H7 (cell line): ENCODE measurements around the gene C1orf198. TPM values are rescaled to one million over a fixed set of nuclear protein-coding genes. Genes with fewer than 3 reads are reported as not detected.

Source experiments
- DNase-seq: peaks from one replicate; pipeline ENCODE4 v3.0.0; 2012
- H3K27me3 ChIP-seq: 2 replicates; pipeline ENCODE4 v1.6.0; 2011; ENCODE audit warnings: mild to moderate bottlenecking, low read length; ENCODE audit not compliant: control insufficient read depth, insufficient read depth
- H3K36me3 ChIP-seq: replicated peaks from 2 replicates; pipeline ENCODE4 v1.5.1; 2011; ENCODE audit warnings: low read length; ENCODE audit not compliant: control insufficient read depth, insufficient read depth
- H3K4me3 ChIP-seq: 2 replicates; pipeline ENCODE4 v1.5.1; 2011; ENCODE audit warnings: low read depth, mild to moderate bottlenecking, control low read depth, low read length, moderate library complexity; ENCODE audit not compliant: insufficient read depth
- total RNA-seq: library from RNA; depleted of rRNA; stranded (reverse); fragments of >200 nt; shearing (Covaris generic); gene quantifications from 2 replicates; pipeline ENCODE4 v1.2.3, GENCODE V29; 2014; rRNA removed

The C1orf198 gene, protein sequence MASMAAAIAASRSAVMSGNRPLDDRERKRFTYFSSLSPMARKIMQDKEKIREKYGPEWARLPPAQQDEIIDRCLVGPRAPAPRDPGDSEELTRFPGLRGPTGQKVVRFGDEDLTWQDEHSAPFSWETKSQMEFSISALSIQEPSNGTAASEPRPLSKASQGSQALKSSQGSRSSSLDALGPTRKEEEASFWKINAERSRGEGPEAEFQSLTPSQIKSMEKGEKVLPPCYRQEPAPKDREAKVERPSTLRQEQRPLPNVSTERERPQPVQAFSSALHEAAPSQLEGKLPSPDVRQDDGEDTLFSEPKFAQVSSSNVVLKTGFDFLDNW
- 38.6 and 52.0 TPM in 2 replicates for total RNA-seq

DNA sequence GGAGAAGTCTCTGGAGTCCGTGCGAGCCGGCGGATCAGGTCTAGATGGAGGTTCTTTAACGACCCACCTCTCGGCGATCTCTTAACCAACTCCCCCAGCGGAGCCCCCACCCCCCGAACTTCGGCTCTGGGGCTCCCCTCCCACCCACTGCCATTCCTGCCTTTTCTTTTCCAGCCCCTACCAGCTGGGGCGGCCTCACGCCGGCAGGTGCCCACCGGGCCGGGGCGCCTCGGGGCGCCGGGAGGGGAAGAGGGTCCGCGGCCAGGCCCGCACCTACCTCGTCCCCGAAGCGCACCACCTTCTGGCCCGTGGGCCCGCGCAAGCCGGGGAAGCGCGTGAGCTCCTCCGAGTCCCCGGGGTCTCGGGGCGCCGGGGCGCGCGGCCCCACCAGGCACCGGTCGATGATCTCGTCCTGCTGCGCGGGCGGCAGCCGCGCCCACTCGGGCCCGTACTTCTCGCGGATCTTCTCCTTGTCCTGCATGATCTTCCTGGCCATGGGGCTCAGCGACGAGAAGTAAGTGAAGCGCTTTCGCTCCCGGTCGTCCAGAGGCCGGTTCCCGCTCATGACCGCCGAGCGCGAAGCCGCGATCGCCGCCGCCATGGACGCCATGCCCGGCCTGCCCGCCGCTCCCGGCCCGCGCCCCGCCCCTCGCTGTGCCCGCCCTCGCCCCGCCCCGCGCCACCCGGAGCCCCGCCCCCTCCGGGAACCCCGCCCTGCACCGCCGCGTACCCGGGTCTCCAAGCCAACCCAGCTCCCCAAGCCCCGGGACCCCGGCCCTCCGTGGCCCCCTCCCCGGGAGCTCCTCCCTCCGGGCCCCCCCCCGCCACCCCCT lies at the start of gene C1orf198:
Gene C1orf198, minus strand, starts transcription at position 619 of the 833 bp plus-strand sequence. Its CDS starts 9 bp downstream, at position 610.
- DNase-seq: peak; percentile 99
- Histone ChIP-seq H3K4me3 (peak within 1 kb of the TSS; percentile 98), H3K27me3 (peaks cover 13% of the 10 kb centered on the region), H3K36me3 (no peaks in the 10 kb centered on the region)

DNA sequence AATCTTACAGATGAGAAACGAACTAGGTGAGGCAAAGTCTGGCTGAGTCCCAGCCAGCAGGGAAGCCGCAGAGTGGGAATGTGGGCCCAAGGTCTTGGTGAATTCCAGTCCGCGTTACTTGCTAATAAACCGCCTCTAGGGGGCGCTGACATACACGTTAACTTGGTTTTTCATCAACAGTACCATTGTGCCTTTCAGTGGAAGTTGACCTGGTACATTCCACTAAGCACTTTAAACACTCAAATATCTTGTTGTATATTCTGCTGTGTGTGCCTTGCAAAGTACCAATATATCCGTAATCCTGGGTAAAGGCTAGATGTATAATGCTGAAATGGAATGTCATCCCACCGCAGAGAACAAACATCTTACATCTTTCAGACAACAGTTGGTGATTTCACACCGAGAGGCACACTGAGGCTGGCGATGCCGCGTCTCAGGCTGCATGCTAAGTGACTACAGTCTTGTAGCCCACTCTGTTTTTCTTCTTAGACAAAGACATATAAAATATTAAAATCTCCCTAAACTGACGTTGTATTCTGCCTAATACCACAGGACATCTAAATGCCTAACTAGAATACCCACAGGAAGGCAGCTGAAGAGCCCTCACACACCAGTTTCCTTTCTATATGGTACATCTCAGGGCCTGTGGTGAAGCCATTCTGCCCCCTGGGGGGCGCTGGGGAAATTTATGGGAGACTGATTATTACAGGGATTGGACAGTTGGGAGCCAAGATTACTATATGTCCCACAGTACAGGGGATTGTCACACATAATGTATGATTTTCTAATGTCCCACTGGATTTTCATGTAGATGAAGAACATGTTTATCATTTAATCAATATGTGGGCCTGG lies 49.2 kb upstream of the C1orf198 start:
- peak; percentile 74 for DNase-seq
- Histone ChIP-seq H3K36me3 (no peaks in the 10 kb centered on the region), H3K27me3 (no peaks in the 10 kb centered on the region), H3K4me3 (no peak overlapping the region)

DNA sequence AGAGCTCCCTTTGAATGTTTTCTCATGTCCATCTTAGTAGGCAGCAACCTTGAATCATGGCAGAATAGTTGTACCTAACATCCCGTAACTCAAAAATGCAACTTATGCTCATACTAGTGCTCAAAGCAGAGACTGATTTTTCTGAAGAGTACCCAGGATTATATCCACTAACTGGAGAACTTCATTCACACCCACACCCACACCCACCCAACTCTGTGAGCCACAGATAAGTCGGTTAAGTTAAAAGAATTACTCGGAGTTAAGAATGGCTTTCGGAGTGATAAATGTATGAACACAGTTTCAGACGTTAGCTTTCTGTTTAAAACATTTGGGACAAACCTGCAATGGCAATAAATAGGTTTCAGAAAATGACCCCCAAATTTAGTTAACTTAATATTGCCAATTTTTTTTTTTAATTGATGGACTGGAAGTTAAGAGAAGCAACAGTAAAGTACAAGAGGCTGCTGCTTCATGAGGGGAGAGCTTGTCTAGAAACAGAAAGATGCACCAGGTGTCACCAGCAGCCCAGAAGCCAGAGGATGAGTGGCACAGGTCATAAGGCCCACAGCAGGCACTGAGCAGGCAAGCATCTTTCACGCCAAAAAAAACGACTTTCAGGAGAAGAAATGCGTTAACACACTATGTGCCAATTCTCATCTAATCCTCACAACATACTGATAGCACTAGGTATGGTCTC lies 48.4 kb upstream of the C1orf198 start:
- Histone ChIP-seq H3K27me3 (no peaks in the 10 kb centered on the region), H3K4me3 (no peak overlapping the region), H3K36me3 (no peaks in the 10 kb centered on the region)
- no peak for DNase-seq

DNA sequence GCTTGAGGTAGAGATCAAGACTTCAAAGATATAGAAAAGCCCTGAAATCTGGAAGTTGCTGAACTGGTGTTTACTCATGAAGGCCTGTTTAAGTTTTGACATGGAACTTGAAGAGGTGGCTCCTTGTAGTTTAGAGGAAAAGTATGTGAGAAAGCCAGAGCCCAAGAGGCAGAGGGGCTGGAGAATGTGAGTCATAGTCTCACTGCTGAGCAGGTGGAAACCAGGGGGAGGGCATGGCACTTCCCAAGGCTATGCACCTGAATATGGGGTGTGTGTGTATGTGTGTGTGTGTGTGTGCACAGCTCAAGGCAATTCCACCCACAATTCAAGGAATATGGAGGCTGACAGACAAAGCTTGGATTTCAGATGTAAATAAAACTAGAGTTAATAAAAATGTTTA lies 46.8 kb upstream of the C1orf198 start:
- no peaks in the 10 kb centered on the region for H3K27me3 ChIP-seq
- no peak overlapping the region for H3K4me3 ChIP-seq
- DNase-seq: no peak
- no peaks in the 10 kb centered on the region for H3K36me3 ChIP-seq

DNA sequence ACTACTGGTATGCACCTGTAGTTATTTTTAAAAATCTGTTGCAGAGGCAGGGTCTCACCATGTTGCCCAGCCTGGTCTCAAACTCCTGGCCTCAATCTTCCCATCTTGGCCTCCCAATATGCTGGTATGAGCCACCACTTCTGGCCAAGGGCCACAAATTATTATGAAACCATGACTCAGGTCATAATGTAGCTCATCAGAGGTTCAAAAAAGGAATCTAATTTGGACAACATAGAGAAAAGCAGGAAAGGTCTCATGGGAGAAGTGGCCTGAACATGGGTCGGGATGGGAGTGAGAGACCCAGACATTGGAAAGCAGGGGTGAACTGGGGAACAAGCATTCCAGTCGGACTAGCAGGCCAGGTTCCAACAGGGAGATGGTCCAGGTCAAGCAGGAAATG lies 45.2 kb upstream of the C1orf198 start:
- Histone ChIP-seq H3K4me3 (no peak overlapping the region), H3K27me3 (no peaks in the 10 kb centered on the region), H3K36me3 (no peaks in the 10 kb centered on the region)
- no peak for DNase-seq

DNA sequence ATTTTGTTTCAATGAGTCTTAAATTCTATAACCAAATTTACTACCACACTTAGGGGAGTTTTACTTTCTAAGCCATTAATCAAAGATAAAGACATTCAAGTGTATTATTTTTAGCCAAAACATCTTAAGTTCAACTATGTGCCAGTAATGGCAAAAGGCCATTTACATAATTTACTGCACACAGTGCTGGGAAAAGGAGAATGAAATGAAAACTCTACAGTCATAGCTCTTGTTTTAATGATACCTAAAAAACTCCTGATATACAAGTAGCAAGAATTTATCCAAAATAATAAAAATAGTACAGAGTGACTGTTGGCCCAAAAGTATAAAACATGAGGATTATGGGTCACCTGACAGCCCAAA lies 42.4 kb upstream of the C1orf198 start:
- DNase-seq: no peak
- H3K36me3 ChIP-seq: no peaks in the 10 kb centered on the region
- H3K27me3 ChIP-seq: no peaks in the 10 kb centered on the region
- no peak overlapping the region for H3K4me3 ChIP-seq

DNA sequence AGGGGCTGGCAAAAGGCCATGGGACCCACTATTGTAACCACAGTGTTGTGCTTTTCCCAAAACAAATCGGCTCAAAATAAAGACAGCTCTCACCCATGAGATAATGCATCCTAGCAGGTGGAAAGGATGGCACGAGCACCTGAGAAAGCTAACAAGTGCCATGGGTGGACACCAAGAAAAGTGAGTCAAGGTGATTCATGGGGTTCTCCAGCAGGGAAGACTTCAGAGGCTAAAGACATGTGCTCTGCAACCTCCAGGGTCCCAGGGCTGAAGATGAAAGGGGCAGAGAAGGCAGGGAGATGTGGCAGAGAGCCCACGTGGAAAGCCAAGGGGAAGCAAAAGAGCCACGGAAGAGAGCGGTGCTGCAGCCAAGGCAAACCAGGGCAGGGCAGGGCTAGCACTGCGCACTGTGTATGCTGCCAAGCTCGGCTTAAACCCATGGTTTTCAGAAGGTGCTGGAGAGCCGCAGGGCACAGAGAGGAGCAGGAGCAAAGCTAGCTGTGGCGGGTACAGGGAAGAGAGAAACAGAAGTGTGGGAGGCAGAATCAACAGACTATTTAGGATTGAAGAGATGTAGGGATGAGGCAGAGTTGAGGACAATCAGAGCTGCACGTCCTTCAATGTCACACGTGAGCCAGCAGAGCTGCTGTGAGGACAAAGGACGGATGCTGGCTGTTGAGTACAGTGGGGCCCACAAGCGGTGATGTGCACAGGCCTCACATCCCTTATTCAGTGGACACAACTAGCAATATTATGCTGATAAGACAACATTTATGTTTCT lies 41.8 kb upstream of the C1orf198 start:
- Histone ChIP-seq H3K27me3 (no peaks in the 10 kb centered on the region), H3K36me3 (no peaks in the 10 kb centered on the region), H3K4me3 (no peak overlapping the region)
- no peak for DNase-seq

DNA sequence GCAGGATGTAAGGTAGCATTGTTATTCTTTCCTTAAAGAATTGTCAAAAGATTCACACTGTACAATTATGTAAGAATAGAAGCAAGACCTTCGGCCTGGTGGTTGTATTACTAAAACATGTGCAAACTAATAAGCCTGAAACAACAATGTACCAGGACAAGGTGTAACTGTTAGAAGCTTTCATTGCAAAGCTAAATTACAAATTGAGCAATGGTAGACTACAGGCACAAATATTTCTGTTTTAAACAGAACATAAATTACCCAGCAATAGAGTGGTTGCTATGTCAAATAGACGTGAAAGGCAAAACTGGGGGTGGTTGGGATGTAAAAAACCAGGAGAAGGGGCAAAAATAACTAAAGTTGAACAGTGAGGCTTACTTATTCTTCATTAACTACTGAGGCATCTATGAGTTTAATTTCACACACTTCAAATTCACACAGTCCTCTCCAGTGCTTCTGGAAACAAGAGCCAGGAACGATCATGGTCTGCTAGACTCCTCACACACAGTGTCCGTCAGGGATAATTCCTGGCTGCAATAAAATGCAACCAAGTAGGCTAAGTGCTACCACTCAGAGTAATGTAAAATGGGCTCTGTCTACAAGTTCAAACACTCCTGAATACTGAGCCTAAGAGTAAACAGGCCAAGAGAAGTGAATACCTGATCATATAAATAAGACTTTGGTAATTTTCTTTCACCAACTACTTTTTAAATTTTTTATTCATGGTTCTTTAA lies 39.3 kb upstream of the C1orf198 start:
- H3K27me3 ChIP-seq: no peaks in the 10 kb centered on the region
- no peak for DNase-seq
- no peaks in the 10 kb centered on the region for H3K36me3 ChIP-seq
- H3K4me3 ChIP-seq: no peak overlapping the region

DNA sequence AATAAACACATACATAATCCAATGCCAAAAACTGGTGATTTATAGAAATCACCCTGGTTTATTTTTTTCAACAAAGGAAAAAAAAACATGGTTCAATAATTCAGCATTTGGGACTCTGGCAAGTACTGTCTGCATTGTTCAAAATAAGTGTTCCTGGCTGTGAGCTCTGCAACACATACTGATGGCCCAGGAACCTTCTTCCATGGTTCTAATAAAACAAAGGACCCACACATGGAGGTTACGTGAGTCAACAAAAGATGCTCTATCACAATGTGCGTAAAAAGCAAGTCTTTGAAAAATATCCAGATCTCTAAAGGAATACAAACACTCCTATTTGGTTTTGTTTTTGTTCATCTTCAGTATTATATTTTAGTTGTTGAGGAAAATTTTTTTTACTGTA lies 37.9 kb upstream of the C1orf198 start:
- H3K4me3 ChIP-seq: no peak overlapping the region
- no peak for DNase-seq
- no peaks in the 10 kb centered on the region for H3K36me3 ChIP-seq
- no peaks in the 10 kb centered on the region for H3K27me3 ChIP-seq

DNA sequence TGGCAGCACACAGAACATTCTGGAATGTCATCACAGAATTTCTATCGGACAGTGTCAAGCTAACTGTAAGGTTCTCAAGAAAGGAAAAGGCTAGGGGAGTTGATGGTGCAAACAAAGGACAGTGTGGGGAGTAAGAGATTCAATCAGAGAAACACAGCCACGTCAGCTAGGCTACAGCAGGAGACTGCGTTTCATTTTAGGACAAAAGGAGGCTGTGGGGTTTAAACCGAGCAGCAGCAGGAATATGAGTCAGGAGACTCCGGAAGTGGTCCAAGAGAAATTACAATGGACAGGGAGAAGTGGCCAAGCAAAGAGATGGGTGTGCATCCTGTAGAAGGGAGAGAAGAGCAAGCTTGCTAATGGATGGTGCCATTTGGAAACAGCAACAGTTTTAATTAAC lies 37.4 kb upstream of the C1orf198 start:
- Histone ChIP-seq H3K27me3 (no peaks in the 10 kb centered on the region), H3K4me3 (no peak overlapping the region)

DNA sequence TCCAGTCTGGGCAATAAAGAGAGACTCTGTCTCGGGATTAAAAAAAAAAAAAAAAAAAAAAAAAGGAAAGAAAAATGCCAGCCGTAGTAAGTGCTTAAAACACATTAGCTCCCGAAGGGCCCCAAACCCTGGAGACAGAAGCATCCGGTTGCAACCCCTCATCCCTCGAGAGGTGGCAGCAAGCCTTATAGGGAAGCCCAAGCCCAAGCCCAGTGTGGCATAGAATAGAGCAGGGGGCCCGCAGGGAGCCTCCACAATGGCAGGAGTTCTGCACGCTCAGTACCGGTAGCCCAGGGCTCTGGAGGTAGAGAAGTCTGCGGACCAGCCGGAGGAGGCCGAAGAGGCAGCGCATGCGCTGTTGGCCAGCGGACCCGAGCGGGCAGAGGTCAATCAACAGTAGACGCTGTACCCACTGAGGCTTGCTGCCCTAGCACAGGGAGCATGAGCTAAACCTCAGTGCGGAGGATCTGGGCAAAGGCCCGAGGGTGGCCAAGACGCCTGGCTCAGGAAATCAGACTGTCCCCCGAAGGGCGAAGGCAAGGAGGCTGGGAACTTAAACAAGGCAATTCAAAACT lies 34.1 kb upstream of the C1orf198 start:
- Histone ChIP-seq H3K27me3 (no peaks in the 10 kb centered on the region), H3K4me3 (no peak overlapping the region), H3K36me3 (no peaks in the 10 kb centered on the region)
- DNase-seq: peak; percentile 70

More for the DNA sequence above, 37.4 kb upstream of the C1orf198 start:
- no peak for DNase-seq
- no peaks in the 10 kb centered on the region for H3K36me3 ChIP-seq

DNA sequence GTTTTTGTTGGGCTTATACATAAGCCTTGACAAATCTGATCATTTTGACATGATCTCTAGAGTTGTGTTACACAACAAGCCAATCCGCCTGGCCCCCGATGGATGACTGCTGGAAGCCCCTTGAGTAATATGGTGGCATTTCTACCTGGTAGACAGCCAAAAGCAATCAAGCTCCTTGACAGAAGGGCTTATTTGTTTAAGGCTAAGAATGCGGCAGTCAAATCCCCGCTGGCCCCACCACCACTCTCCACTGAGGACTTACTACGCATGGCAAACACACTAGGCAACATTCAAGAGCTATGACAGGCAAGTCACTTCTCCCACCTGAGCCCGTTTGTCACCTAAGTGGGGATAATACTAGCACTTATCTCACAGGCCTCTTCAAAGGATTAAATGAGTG lies 33.4 kb upstream of the C1orf198 start:
- DNase-seq: no peak
- Histone ChIP-seq H3K27me3 (no peaks in the 10 kb centered on the region), H3K4me3 (no peak overlapping the region), H3K36me3 (no peaks in the 10 kb centered on the region)

DNA sequence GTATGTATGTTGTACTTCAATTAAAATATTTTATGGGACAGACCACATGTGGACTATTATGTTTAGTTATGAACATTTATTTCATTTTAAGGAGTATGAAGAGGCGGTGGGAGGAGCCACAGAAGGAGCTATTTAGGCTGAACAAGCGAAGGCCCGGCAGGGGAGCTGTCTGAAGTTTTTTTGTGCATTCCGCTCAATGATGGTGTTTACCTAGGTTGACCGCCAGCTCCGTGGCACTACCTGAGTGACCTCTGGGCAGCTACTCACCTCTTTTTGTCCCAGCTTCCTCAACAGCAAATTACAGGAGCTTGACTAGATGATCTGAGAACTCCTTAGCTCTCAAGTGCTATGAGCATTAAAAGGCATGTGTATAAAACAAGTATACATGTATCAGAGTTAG lies 32.7 kb upstream of the C1orf198 start:
- H3K27me3 ChIP-seq: no peaks in the 10 kb centered on the region
- no peak overlapping the region for H3K4me3 ChIP-seq
- no peak for DNase-seq
- no peaks in the 10 kb centered on the region for H3K36me3 ChIP-seq
